ENCODE measurements around the gene SRD5A3. TPM values are rescaled to one million over a fixed set of nuclear protein-coding genes. Genes with fewer than 3 reads are reported as not detected.

The SRD5A3 gene
- total and polyA plus RNA-seq, 10 donors, result 2.8 to 11.1 (median 5.9) TPM

- TF ChIP-seq POLR2A (IDR thresholded peaks at IDR 0.05) (no peak), CTCF (IDR thresholded peaks at IDR 0.05 in 8 of 11, conservative IDR thresholded peaks at IDR 0.05 in 3 of 11) (no peak), POLR2AphosphoS5 (IDR thresholded peaks at IDR 0.05) (no peak)
- Histone ChIP-seq H3K4me3 (no peak overlapping the region), H3K27me3 (replicated peaks in 1 of 7) (no peaks in the 10 kb centered on the region), H3K36me3 (no peaks in the 10 kb centered on the region), H3K9me3 (no peaks in the 10 kb centered on the region), H3K27ac (no peak overlapping the region), H3K4me1 (peaks cover 0 to 14% (median 0%) of the 10 kb centered on the region in 6 donors)
- intact Hi-C loops (cut with DNase I; ENCODE audit: low total_unique reads), result no loop called here
- 75 to 89% (median 83%) methylated on average over 3 of the region's 3 CpGs for WGBS, 5 donors
- no peak for DNase-seq
Measured at GRCh38 chr4:55385201-55385649, 39.2 kb downstream of the SRD5A3 start.

DNA sequence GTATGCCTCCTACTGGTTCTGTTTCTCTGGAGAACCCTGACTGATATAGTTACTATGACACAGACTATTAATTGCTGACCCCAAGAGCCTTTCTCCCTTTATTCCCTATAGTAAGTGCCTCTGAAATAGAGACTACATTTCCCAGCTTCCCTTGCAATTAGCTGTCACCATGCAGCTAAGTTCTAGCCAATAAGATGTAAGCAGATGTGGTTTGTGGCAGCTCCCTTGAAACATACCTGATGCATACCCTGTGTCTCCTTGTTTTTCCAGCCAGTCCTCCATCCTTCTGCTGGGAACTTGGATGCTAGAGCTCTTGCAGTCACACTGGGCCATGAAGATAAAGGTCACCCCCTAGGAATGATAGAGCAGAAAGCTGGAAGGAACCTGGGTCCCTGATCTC, 40.0 kb downstream of the SRD5A3 start:
- intact Hi-C loops (cut with DNase I; ENCODE audit: low total_unique reads), result no loop called here
- no peak for DNase-seq
- H3K36me3 ChIP-seq, result no peaks in the 10 kb centered on the region
- no peaks in the 10 kb centered on the region for H3K27me3 ChIP-seq (replicated peaks in 1 of 7)
- no peak overlapping the region for H3K4me3 ChIP-seq
- TF ChIP-seq POLR2AphosphoS5 (IDR thresholded peaks at IDR 0.05) (no peak), POLR2A (IDR thresholded peaks at IDR 0.05) (no peak), CTCF (IDR thresholded peaks at IDR 0.05 in 8 of 11, conservative IDR thresholded peaks at IDR 0.05 in 3 of 11) (no peak)
- H3K9me3 ChIP-seq, result no peaks in the 10 kb centered on the region
- H3K4me1 ChIP-seq, result peaks cover 0 to 14% (median 0%) of the 10 kb centered on the region in 6 donors
- H3K27ac ChIP-seq, result peak overlapping the region in 5 of 8 donors; percentile 3 to 60 (median 42)

- peaks cover 0 to 14% (median 0%) of the 10 kb centered on the region in 6 donors for H3K4me1 ChIP-seq
- WGBS, 5 donors, result 52 to 87% (median 79%) methylated on average over 2 of the region's 2 CpGs
- TF ChIP-seq POLR2AphosphoS5 (IDR thresholded peaks at IDR 0.05) (peak in 1 of 3 donors; percentile 34), POLR2A (IDR thresholded peaks at IDR 0.05) (no peak), CTCF (IDR thresholded peaks at IDR 0.05 in 8 of 11, conservative IDR thresholded peaks at IDR 0.05 in 3 of 11) (no peak)
- H3K4me3 ChIP-seq, result no peak overlapping the region
- no peaks in the 10 kb centered on the region for H3K9me3 ChIP-seq
- intact Hi-C loops (cut with DNase I; ENCODE audit: low total_unique reads), result no loop called here
- no peak for DNase-seq
- peak overlapping the region in 5 of 8 donors; percentile 3 to 60 (median 42) for H3K27ac ChIP-seq
- H3K36me3 ChIP-seq, result no peaks in the 10 kb centered on the region
- no peaks in the 10 kb centered on the region for H3K27me3 ChIP-seq (replicated peaks in 1 of 7)
Measured at GRCh38 chr4:55386840-55387239, 40.8 kb downstream of the SRD5A3 start.

- intact Hi-C loops (cut with DNase I; ENCODE audit: low total_unique reads), result loop anchor here (10.0 kb wide), 1 partner anchor 49 kb away; the partner anchor contains the start of gene SRD5A3
- Histone ChIP-seq H3K4me3 (no peak overlapping the region), H3K36me3 (peaks cover 0 to 5% (median 0%) of the 10 kb centered on the region in 6 donors), H3K27ac (no peak overlapping the region), H3K27me3 (replicated peaks in 1 of 7) (no peaks in the 10 kb centered on the region), H3K4me1 (peaks cover 7 to 31% (median 27%) of the 10 kb centered on the region in 6 donors), H3K9me3 (no peaks in the 10 kb centered on the region)
- TF ChIP-seq CTCF (IDR thresholded peaks at IDR 0.05 in 8 of 11, conservative IDR thresholded peaks at IDR 0.05 in 3 of 11) (no peak), POLR2A (IDR thresholded peaks at IDR 0.05) (no peak), POLR2AphosphoS5 (IDR thresholded peaks at IDR 0.05) (no peak)
- DNase-seq, result no peak
- 91 to 95% (median 93%) methylated on average over 4 of the region's 4 CpGs for WGBS, 5 donors
Measured at GRCh38 chr4:55393461-55394320, 47.6 kb downstream of the SRD5A3 start.

Measured in spleen (tissue), 11 donors.